AG04449 (cell line): ENCODE data around the gene MTHFS.

Experiments used
- CTCF ChIA-PET: fragments of 350-600 bp; formaldehyde crosslinking; extraction: SDS; loops from one replicate; lab custom pipeline; 2021; ENCODE audit warnings: antibody characterized with exemption; lab: Yijun Ruan, JAX
- POLR2A ChIA-PET: fragments of 400-600, 350-600 bp; formaldehyde crosslinking; extraction: SDS; loops from one replicate; lab custom pipeline; 2020; ENCODE audit warnings: antibody characterized with exemption, inconsistent platforms; lab: Yijun Ruan, JAX
- DNase-seq: peaks from one replicate; pipeline ENCODE4 v3.0.0-alpha.2; 2010; ENCODE audit warnings: low read depth, low spot score
- H3K4me3 ChIP-seq: 2 replicates; pipeline ENCODE4 v1.5.1; 2011; ENCODE audit warnings: low read depth, mild to moderate bottlenecking, control low read depth, low read length
- CTCF ChIP-seq: IDR thresholded peaks from one replicate; pipeline ENCODE4 v1.5.1; 2011; ENCODE audit warnings: mild to moderate bottlenecking, moderate library complexity, low read length, control low read depth, inconsistent platforms; ENCODE audit not compliant: insufficient read depth; ENCODE audit errors: missing control alignments

The MTHFS gene

GRCh38 chr15:79834495-79834894, 62.3 kb downstream of the MTHFS start:
- TF ChIP-seq CTCF: no peak
- ChIA-PET CTCF (interaction anchor here (1.4 to 1.6 kb wide), 2 partner anchors 15 to 19 kb away, joined by 7 to 8 read pairs; no protein-coding TSS in a partner anchor), POLR2A (no interaction called here)
- no peak overlapping the region for H3K4me3 ChIP-seq
- no peak for DNase-seq

- no peak overlapping the region for H3K4me3 ChIP-seq
- DNase-seq: no peak
- ChIA-PET POLR2A (no interaction called here), CTCF (interaction anchor here (0.8 to 1.9 kb wide), 7 partner anchors 8 to 453 kb away, joined by 3 to 6 read pairs (median 4); no protein-coding TSS in a partner anchor)
- no peak for TF ChIP-seq CTCF
Observed at GRCh38 chr15:79832367-79833120, 64.3 kb downstream of the MTHFS start.

- POLR2A ChIA-PET: no interaction called here
- DNase-seq: no peak
- CTCF ChIA-PET: interaction anchor here (0.9 to 1.9 kb wide), 6 partner anchors 9 to 452 kb away, joined by 3 to 6 read pairs (median 4); no protein-coding TSS in a partner anchor
- no peak overlapping the region for H3K4me3 ChIP-seq
- TF ChIP-seq CTCF: no peak
Observed at GRCh38 chr15:79831604-79832003, 65.2 kb downstream of the MTHFS start.

GRCh38 chr15:79829950-79830349, 66.9 kb downstream of the MTHFS start:
- H3K4me3 ChIP-seq: no peak overlapping the region
- POLR2A ChIA-PET: no interaction called here
- CTCF ChIA-PET: interaction anchor here (1.3 to 1.6 kb wide), 2 partner anchors 19 to 449 kb away, joined by 4 to 5 read pairs; no protein-coding TSS in a partner anchor
- no peak for DNase-seq
- no peak for TF ChIP-seq CTCF

- H3K4me3 ChIP-seq: no peak overlapping the region
- POLR2A ChIA-PET: no interaction called here
- DNase-seq: no peak
- CTCF ChIA-PET: interaction anchor here (2.1 kb wide), 1 partner anchor 447 kb away, joined by 8 read pairs; no protein-coding TSS in a partner anchor
- no peak for TF ChIP-seq CTCF
Observed at GRCh38 chr15:79828447-79828846, 68.4 kb downstream of the MTHFS start.

- no peak overlapping the region for H3K4me3 ChIP-seq
- TF ChIP-seq CTCF: no peak
- no peak for DNase-seq
- ChIA-PET CTCF (interaction anchor here (1.0 to 2.1 kb wide), 3 partner anchors 27 to 446 kb away, joined by 3 to 8 read pairs (median 3); no protein-coding TSS in a partner anchor), POLR2A (no interaction called here)
Observed at GRCh38 chr15:79826800-79827199, 70.0 kb downstream of the MTHFS start.
